Hippocampal formation (tissue), 2 donors: ENCODE measurements around the gene IQSEC2.

Source experiments
- DNase-seq, 2 donors: peaks; one replicate each; lab custom pipeline; 2025; lab: John Stamatoyannopoulos, UW

Gene IQSEC2

GRCh38 chrX:53281321-53281822 is at the start of gene IQSEC2:
IQSEC2 (minus strand) TSS chrX:53281584.
- DNase-seq, result peak; percentile 27 to 33

- DNase-seq, result peak in 1 of 2 donors; percentile 15
These were observed 48.9 kb upstream of the IQSEC2 start for GRCh38 chrX:53330331-53330730.

GRCh38 chrX:53324803-53325202 is 43.4 kb upstream of the IQSEC2 start:
- no peak for DNase-seq

GRCh38 chrX:53324085-53324484 is 42.7 kb upstream of the IQSEC2 start:
- no peak for DNase-seq

GRCh38 chrX:53323196-53323595 is 41.8 kb upstream of the IQSEC2 start:
- no peak for DNase-seq

GRCh38 chrX:53321943-53322497 is 40.6 kb upstream of the IQSEC2 start:
- DNase-seq, result no peak

GRCh38 chrX:53321230-53321942 is 40.0 kb upstream of the IQSEC2 start:
- no peak for DNase-seq

- no peak for DNase-seq
These were observed 39.3 kb upstream of the IQSEC2 start for GRCh38 chrX:53320543-53321229.

- no peak for DNase-seq
These were observed 38.5 kb upstream of the IQSEC2 start for GRCh38 chrX:53319614-53320542.

- no peak for DNase-seq
These were observed 37.5 kb upstream of the IQSEC2 start for GRCh38 chrX:53318766-53319353.

GRCh38 chrX:53317365-53318069 is 36.1 kb upstream of the IQSEC2 start:
- DNase-seq, result peak in 1 of 2 donors; percentile 33

- DNase-seq, result no peak
These were observed 35.5 kb upstream of the IQSEC2 start for GRCh38 chrX:53316860-53317237.

- DNase-seq, result no peak
These were observed 34.9 kb upstream of the IQSEC2 start for GRCh38 chrX:53316111-53316859.

- no peak for DNase-seq
These were observed 32.3 kb upstream of the IQSEC2 start for GRCh38 chrX:53313728-53314105.

- DNase-seq, result peak; percentile 9 to 57
These were observed 31.8 kb upstream of the IQSEC2 start for GRCh38 chrX:53312946-53313727.

- DNase-seq, result no peak
These were observed 28.5 kb upstream of the IQSEC2 start for GRCh38 chrX:53309837-53310236.

- no peak for DNase-seq
These were observed 27.5 kb upstream of the IQSEC2 start for GRCh38 chrX:53308836-53309235.

GRCh38 chrX:53305996-53306937 is 24.9 kb upstream of the IQSEC2 start:
- DNase-seq, result no peak
